ENCODE results near the gene PDZD4.

Gene PDZD4

DNA sequence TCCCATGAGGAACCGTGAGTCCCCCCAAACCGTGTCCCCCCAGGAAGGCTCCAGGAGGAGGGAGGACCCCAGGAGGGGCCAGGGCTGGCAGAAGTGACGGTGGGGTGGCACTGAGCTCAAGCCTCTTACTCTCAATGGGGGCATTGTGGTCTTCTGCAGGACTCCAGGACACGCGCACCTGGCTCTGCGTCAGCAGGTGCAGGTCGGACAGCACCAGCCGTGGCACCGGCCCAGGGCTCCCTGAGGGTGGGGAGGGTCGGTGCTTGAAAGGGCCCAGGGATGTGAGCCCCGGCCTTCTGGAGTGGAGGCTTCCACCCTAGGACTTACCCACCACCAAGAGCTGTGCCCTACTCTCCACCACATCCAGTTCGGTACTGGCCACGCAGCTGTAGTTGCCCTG, 37.3 kb upstream of the PDZD4 start:
- DNase-seq (ENCODE audit: low read depth in 1 of 2, low spot score in 1 of 2) = no peak

DNA sequence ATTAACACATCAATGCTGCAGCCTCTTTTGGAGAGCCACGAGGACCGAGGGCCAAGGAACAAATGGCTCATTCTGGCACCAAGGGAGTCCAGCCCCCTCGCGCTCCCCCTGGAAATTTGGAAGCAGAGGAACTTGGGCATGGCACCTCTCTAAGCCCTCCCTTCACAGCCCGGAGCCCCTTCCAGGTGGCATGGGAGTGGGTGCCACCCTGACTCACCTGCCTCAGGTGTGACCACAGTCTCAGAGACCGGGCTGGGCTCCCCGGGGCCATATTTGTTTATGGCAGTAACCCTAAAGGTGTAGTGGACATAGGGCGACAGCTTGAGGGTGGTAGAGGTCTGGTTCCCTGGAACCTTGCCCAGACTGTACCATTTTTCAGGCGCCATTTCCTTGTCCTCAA, 36.8 kb upstream of the PDZD4 start:
- DNase-seq (ENCODE audit: low read depth in 1 of 2, low spot score in 1 of 2) = no peak

DNA sequence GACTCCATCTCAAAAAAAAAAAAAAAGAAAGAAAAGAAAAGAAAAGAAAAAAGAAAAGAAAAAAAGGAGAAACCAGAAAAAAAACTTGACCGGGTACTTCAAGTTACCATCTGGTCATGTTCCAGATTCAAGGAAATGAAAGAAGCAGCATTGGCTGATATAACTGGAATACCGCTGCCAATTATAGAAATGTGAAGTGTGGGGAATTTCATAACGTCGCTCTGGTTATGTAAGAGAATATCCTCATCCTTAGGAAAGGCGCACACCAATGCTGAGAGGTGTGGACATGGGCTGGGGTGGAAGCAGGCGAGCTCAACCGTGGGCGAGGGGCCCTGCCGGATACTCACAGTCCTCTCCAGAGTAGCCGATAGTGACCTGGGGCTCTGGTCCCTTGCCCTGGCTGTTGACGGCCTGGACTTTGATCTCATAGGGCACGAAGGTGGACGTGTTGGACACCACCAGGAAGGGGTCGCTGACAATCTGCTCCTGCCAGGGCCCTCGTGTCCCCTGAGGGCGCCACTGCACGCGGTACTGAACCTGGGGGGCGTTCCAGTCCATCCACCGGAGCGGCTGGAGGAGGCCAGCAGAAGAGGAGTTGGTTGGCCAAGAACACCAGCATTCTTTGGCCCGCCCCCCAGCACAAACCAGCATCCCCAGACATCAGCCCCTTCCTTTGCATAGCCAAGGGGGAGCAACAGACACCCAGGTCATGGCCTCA, 36.1 kb upstream of the PDZD4 start:
- DNase-seq (ENCODE audit: low read depth in 1 of 2, low spot score in 1 of 2) = no peak

DNA sequence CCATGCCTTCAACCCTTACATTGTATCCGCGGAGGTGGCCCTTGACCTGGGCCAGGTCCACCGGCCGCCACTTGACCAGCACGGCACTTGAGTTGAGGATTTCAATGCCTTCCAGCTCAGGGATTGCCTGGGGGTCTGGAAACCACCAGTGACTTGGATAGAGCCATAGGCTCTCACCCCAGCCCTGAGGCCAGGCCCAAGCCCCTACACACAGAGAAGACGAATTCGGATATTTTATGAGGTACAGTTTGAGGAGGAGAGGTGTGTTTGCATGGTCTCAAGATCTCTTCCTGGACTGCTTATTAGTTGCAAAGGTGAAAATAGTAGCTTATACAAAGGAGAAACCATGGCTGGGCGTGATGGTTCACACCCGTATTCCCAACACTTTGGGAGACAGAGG, 35.3 kb upstream of the PDZD4 start:
- no peak for DNase-seq (ENCODE audit: low read depth in 1 of 2, low spot score in 1 of 2)

DNA sequence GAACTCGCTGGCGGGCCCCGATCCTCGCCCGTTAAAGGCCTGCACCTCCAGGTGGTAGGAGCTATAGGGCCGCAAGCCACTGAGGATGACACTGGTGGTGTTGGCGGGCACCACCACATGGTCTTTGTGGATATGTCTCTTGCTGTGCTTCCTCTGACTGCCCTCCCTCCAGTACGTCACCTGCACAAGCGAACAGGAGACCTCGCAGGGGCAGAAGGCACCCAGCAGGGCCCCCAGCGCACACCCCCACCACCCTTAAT, 34.9 kb upstream of the PDZD4 start:
- DNase-seq (ENCODE audit: low read depth in 1 of 2, low spot score in 1 of 2) = no peak

DNA sequence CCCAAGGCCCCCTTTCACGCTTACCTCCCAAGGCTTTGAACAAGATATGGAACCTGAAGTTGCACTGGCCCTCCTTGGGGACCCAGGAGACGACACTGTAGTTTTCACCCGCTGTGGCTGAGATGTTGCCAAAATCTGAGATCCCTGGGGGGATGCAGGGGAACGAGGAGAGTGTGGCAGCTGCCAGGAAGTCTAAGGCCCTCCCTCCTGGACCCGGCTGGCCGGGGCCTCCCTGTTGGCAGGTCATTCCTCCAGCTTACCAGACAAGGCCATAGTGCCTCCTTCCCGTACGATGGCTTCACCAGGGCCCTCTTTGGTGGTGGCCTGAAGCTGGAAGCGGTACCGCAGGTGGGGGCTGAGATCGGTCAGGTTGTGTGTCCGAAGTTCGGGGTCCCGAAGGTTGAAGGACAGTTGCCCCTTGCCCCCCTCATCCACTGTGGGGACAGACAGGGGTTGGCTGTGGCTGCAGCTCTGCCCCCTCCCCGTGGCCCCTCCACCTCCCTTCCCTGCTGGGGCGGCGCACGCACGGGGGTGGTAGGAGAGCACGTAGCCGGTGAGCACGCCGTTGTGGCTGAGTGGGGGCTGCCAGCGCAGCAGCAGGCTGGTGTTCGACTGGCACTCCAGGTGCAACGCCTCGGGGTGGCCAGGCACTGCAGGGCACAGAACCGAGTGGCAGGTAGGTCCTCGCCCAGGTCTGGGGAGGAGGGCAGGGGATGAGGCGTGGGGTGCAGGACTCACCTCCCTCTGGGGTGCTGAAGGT, 34.4 kb upstream of the PDZD4 start:
- DNase-seq (ENCODE audit: low read depth in 1 of 2, low spot score in 1 of 2) = no peak

DNA sequence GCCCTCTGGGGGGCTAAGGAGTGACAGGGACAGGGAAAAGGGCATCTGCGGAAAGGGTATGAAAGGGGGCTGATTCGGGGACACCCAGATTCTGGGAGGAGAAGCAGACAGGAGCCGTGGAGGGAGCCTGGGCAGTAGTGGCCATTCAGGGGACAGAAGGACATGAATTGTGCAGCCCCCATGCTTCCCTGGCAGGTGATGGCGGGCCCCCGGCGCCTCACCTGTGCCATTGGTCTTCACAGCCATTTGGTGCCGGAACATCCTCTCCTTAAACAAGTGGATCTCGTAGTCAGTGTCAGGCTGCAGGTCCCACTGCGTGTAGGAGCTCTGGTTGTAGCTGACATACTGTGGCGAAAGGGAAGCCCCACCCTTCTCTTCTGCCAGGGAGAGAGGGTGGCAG, 33.8 kb upstream of the PDZD4 start:
- DNase-seq (ENCODE audit: low read depth in 1 of 2, low spot score in 1 of 2) = no peak

DNA sequence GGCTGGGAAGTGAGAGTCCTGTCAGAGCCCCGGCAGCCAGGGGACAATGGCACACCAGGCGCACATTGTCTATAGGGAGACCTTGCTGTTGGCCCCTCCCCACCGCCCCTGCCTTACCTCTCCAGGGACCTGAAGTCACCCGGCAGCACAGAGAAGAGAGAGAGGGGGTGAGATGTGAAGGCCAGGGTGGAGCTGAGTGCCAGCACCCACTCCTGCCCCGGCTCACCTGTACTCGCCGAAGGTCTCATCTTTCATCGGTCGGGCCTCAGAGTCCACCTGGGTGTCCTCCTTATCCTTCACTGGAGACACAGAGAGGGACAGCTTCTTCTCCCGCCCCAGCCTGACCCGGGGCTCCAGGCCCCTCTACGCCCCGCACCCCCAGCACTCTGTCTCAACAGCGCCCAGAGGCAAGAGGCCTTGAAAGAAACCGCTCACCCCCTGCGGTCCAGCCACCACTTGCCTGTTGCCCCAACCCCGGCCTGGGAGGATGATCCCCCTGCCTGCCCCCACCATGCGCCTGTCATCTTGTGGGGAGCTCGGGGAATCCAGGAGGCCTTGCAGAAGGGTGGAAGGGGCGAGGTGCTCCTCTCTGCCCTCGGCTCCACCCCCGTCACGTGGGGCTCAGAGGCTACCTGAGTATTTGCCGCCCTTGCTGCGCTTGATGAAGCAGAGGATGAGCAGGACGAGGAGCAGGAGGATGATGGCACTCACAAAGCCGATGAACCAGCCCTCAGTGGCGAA, 33.1 kb upstream of the PDZD4 start:
- no peak for DNase-seq (ENCODE audit: low read depth in 1 of 2, low spot score in 1 of 2)

DNA sequence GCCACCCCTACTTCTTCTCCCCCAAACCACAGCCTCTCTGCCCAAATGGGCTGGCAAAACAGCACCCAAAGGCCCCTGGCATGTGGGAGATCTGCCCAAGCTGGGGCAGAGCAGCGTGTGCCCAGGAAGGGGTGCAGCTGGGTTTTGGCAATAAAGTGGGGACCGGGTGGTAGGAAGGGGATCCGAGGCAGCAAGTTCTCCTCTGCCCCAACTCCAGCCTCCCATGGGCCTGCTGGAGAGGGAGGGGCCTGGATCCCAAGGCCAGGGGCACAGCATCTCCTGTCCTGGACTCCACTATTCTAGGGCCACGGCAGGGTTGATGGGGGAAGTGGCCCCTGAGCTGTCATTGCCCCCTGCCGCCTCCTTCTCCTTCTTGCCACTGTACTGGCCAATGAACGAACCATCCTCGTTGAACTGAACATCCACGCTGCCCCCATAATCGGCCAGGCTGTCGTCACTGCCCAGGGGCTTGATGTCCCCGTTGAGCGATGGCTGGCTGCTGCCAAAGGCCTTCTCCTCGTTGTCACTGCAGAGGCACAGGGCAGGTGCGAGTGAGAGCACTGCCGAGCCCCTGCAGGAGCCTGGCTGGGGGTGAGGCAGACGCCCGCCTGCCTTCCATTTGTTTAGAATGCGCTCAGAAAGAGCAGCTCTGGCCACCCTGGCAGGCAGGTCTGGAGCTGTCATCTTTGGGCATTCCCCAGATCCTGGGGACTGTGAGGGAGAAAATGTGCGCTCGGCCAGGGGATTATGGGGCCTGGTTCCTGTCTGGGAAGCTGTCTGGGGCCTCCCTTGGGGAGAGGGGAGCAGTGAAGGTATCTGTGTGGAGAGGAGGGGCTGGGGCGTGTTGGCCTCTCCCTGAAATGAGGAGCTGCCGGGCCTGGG, 32.3 kb upstream of the PDZD4 start:
- DNase-seq (ENCODE audit: low read depth in 1 of 2, low spot score in 1 of 2) = no peak

DNA sequence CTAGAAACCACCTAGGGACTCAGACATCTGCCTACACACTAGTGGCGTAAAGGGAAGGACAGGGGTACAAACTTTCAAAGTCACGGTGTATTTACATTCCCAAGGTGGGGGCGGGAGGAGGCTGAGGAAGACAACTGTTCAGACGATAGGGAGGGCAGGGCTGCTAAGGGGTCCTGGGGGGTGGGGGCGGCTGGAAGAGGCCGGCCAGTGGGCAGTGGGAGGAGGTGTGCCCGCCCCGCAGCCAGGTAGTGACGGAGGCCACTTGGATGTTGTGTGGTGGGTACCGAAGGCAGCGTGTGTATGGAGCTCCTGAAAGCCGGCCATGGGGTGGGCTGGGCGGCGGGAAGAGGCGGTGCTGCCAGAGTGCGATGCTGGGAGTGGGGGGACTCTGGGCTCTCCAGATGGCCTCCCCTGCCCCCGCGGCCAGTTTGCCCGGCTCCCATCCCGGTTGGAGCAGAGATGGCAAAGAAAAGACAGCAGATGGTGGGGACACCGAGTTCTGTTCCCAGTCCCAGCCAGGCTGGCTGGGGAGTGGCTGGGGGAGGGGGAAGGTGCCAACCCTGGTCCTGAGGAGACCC, 31.5 kb upstream of the PDZD4 start:
- no peak for DNase-seq (ENCODE audit: low read depth in 1 of 2, low spot score in 1 of 2)

DNA sequence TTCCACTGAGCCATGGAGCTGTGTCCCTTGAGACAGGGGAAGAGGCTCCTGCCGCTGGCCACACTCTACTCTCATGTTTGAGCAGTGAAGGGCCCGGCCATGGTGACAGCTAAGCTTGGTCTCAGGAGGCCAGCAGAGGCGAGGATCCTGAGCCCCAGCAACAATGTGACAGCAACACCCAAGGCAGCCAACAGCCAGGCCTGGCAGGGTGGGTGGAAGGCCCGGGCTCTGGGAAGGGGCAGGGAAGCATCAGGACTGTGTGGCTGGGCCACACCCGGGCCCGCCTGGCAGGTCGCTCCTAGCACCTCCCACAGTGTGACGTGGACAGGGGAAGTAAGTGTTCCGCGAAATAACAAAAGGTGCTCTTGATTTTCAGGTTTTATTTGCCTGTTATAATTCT, 30.8 kb upstream of the PDZD4 start:
- no peak for DNase-seq (ENCODE audit: low read depth in 1 of 2, low spot score in 1 of 2)

DNA sequence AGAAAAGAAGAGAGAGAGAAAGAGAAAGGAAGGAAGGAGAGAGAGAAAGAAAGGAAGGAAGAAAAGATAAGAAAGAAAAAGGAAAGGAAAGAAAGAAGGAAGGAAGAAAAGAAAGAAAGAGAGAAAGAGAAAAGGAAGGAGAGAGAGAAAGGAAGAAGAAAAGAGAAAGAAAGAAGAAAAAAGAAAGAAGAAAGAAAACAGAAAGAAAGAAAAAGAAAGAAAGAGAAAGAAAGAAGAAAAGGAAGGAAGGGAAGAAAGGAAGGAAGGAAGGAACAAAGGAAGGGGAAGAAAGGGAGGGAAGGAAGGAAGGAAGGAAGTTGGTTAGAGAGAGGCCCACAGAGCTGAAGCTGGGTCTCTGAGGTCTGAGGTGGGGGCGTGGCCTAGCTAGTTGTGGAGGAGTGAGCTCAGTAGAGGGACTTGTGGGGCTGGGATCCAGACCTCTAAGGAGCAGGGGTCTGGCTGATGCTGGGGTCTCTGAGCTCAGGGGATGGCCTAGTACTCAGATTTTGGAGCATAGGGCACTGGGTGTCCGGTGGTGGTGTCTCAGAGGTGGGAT, 27.1 kb upstream of the PDZD4 start:
- DNase-seq (ENCODE audit: low read depth in 1 of 2, low spot score in 1 of 2) = no peak

DNA sequence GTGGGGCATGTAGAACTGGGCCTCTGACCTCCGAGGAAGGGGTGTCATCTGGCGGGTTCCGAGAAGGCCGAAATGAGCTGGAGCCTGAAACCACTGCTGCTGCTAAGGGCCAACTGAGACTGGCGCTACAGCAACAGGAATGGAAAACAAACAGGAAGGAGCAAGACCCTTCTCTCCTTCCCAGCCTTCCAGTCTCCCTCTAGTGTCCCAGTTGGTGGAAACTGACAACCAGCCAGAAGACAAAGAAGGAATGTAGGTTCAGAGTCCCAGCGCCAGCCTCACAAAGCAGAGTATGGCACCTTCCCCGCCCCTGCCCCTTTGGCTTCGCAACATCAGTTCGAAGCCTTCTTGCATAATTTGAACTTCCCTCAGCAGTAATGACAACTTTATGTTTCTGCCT, 24.4 kb upstream of the PDZD4 start:
- no peak for DNase-seq (ENCODE audit: low read depth in 1 of 2, low spot score in 1 of 2)

DNA sequence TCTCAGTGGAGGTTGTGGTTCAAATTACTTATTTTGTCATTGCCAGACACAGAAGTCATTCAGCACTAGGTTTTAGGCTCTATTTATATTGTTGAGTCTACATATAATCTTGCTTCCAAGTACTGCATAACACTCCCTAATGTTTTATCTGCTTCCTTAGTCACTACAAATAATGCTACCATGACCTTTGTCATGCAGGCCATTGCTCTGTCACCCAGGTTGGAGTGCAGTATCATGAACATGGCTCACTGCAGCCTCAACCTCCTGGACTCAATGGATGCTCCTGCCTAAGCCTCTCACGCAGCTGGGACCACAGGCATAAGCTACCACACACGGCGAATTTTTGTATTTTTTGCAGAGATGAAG, 23.5 kb upstream of the PDZD4 start:
- DNase-seq (ENCODE audit: low read depth in 1 of 2, low spot score in 1 of 2) = no peak

DNA sequence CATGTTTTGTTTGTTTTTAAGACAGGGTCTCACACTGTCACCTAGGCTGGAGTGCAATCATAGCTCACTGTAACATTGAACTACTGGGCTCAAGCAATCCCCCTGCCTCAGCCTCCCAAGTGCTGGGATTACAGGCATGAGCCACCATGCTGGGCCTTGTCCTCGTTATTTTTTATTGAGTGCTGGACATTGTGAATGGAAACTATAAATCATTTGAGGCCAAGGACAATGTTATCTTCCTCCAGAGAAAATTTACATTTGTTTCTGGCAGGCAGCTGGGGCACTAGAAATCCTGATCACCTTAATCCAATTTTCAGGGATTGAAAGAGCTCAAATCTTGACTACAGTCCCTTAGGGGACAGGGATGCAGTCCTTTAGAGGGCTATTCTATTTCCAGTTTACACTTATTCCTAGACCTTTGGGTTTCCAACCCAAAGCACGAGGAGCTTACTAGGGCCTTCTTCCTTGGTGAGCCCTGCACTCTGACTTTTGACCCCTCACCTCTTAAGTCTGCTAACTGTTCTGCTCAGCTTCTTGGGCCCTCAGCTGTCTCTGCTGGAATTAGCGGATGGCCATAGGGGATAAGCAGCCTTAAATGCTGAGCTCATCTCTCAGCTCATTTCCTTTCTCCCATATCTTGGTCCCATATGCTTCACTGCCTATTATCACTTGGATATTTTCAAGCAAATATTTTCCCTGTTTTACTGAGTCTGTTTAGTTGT, 23.0 kb upstream of the PDZD4 start:
- DNase-seq (ENCODE audit: low read depth in 1 of 2, low spot score in 1 of 2) = no peak

DNA sequence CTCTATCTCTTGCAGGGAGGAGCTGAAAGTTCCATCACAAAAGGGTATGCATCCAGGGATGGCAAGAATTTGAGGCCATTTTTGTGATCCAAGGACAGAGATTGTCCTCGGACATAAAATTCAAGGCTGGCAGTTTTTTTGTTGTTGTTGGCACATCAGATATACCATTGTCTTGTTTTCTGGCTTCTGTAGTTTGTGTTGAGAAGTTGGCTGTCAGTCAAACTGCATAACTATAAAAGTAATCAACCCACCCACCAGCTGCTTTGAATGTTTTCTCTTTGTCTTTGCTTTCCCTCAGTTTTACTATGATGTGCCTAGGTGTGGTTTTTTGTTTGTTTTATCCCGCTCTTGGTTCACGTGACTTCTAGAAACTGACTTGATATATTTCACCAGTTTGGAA, 21.6 kb upstream of the PDZD4 start:
- DNase-seq (ENCODE audit: low read depth in 1 of 2, low spot score in 1 of 2) = no peak

DNA sequence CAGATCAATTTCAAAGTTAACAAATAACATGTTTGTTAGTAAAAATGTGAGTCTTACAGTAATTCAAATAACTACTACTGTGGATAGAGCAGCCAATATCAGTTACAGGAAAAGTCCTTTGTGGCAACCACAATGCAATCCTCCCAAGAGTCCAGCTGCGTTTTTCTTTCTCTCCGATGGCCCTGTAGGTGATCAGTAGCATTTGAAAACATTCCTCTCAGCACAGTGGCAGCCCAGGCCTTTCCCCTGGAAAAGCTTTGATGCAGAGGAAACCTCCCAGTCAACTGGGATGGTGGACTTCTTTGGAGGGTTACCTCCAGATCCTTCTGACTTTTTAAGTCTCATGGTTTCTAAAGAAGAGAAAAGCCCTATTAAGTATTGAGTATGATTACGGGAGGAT, 18.0 kb upstream of the PDZD4 start:
- no peak for DNase-seq (ENCODE audit: low read depth in 1 of 2, low spot score in 1 of 2)

DNA sequence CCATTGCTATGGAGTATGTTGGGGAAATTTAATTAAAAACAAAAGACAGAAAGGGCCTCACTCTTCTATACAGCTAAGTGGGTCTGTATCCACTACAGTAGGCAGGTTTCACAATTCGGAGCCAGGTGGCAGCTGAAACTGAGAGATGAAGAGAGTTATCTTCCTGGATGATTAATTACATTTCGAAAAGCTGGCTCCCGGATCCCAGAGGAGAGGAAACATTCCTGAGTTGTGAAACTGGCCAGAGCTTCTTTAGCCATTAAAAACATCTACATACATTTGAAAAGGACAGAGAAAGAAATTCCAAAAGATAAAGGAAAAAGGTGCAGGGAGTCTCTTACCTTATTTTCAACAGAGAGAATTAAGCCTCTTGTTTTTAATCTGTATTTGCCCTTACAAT, 15.5 kb upstream of the PDZD4 start:
- DNase-seq (ENCODE audit: low read depth in 1 of 2, low spot score in 1 of 2) = no peak

DNA sequence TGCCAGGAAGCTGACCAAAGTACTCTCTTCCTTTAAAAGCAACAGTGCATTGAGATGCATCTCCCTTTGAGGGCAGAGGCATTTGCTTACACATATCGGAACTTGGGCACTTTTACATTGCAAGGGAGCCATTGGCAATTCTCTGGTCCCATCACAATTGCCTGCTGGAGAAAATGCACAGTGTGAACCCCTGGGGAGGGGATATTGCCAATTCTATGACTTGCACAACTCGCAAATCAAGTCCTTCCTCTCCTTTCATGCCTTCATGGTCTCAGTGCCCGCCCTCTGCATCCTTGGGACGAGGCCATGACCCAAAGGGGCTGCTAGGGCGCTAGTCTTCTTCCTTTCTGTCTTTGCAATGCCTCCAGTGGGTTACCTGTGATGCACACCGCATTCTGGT, 14.9 kb upstream of the PDZD4 start:
- no peak for DNase-seq (ENCODE audit: low read depth in 1 of 2, low spot score in 1 of 2)

DNA sequence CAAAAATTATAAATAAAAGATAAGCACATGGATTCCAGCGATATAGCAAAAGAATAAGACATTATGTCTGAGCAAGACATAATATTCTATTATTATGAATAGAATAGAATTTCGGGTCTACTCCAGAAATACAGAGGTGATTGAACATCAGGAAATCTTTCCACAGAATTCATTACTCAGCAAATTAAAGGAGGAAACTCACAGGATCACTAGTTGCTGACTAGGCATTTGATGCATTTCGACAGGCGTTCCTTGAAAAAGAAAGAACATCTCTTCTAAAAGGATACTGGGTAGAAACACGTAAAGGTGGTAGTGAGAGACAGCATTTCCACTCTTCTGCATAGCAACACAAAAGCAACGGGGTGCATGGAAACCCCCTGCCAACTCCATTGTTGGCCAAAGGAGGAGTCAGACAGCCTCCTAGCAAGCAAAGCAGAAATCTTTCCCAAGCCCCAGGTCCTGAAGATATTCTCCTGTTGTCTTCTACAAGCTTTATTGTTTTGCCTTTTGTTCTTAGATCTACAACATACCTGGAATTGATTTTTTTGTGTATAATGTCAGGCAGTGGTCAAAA, 14.3 kb upstream of the PDZD4 start:
- no peak for DNase-seq (ENCODE audit: low read depth in 1 of 2, low spot score in 1 of 2)

Measured in stimulated activated CD4-positive, alpha-beta T cell treated with anti-CD3 and anti-CD28 coated beads, Interleukin-15, amount 100 ng/mL, for 1 hour (primary cell).